ENCODE measurements around the gene TXNRD2. TPM values are rescaled to one million over a fixed set of nuclear protein-coding genes. Genes with fewer than 3 reads are reported as not detected.

Gene TXNRD2
- total RNA-seq, 1 donor from 2014 or later, result 0.19 TPM

GRCh38 chr22:19948057-19948760 is 6.6 kb upstream of the TXNRD2 start:
- H3F3A ChIP-seq (ENCODE audit: low read depth), result peaks cover 6% of the 10 kb centered on the region
- Mint-ChIP-seq H3K36me3 (peaks cover 2% of the 10 kb centered on the region), H3K27me3 (ENCODE audit: insufficient read depth, low read depth) (peaks cover 5% of the 10 kb centered on the region), H3K4me1 (peaks cover 26% of the 10 kb centered on the region), H3K27ac (no peak overlapping the region), H3K9me3 (peaks cover 2% of the 10 kb centered on the region), H3K4me3 (no peak overlapping the region)
- no peak for DNase-seq (ENCODE audit: low spot score)
- no peaks in the 10 kb centered on the region for H3K79me2 ChIP-seq (ENCODE audit: low read depth)
- peaks cover 8% of the 10 kb centered on the region for H3K27me3 ChIP-seq
- no peak for TF ChIP-seq EZH2phosphoT487 (IDR thresholded peaks at IDR 0.05)
- no peak for TF ChIP-seq CTCF (IDR thresholded peaks at IDR 0.05)
- TF ChIP-seq EZH2 (IDR thresholded peaks at IDR 0.05), result no peak
- no peak overlapping the region for H3K27ac ChIP-seq
- H3K4me2 ChIP-seq, result no peak overlapping the region
- no peak overlapping the region for H3K9ac ChIP-seq
- no peaks in the 10 kb centered on the region for H4K20me1 ChIP-seq (ENCODE audit: low read depth)
- no peaks in the 10 kb centered on the region for H3K36me3 ChIP-seq
- no peak overlapping the region for H3K4me3 ChIP-seq
- H3K4me1 ChIP-seq, result peaks cover 3% of the 10 kb centered on the region
- H2AFZ ChIP-seq (replicated peaks), result no peak overlapping the region
- H3K9me3 ChIP-seq (ENCODE audit: low read depth), result no peaks in the 10 kb centered on the region

GRCh38 chr22:19943082-19944026 is 1.7 kb upstream of the TXNRD2 start:
- Histone ChIP-seq H3K27ac (no peak overlapping the region), H3K4me1 (peaks cover 12% of the 10 kb centered on the region), H3F3A (ENCODE audit: low read depth) (peaks cover 6% of the 10 kb centered on the region), H3K4me3 (no peak overlapping the region), H3K36me3 (no peaks in the 10 kb centered on the region), H2AFZ (replicated peaks) (no peak overlapping the region), H3K4me2 (peak overlapping the region; percentile 19), H4K20me1 (ENCODE audit: low read depth) (no peaks in the 10 kb centered on the region), H3K9me3 (ENCODE audit: low read depth) (no peaks in the 10 kb centered on the region), H3K79me2 (ENCODE audit: low read depth) (no peaks in the 10 kb centered on the region), H3K9ac (no peak overlapping the region), H3K27me3 (peaks cover 8% of the 10 kb centered on the region)
- TF ChIP-seq EZH2 (IDR thresholded peaks at IDR 0.05), result no peak
- no peak for TF ChIP-seq EZH2phosphoT487 (IDR thresholded peaks at IDR 0.05)
- no peak for TF ChIP-seq CTCF (IDR thresholded peaks at IDR 0.05)
- Mint-ChIP-seq H3K36me3 (peaks cover 2% of the 10 kb centered on the region), H3K27ac (peak overlapping the region; percentile 99), H3K9me3 (peaks cover 7% of the 10 kb centered on the region), H3K27me3 (ENCODE audit: insufficient read depth, low read depth) (peaks cover 12% of the 10 kb centered on the region), H3K4me3 (peak overlapping the region; percentile 81), H3K4me1 (peaks cover 28% of the 10 kb centered on the region)
- DNase-seq (ENCODE audit: low spot score), result peak; percentile 40

GRCh38 chr22:19942157-19943081 is 801 bp upstream of the TXNRD2 start:
- peak overlapping the region; percentile 81 for H3K4me3 Mint-ChIP-seq
- no peaks in the 10 kb centered on the region for H3K9me3 ChIP-seq (ENCODE audit: low read depth)
- H3K27me3 Mint-ChIP-seq (ENCODE audit: insufficient read depth, low read depth), result peaks cover 14% of the 10 kb centered on the region
- H3K36me3 Mint-ChIP-seq, result peaks cover 2% of the 10 kb centered on the region
- no peak overlapping the region for H3K27ac ChIP-seq
- H3K9me3 Mint-ChIP-seq, result peaks cover 7% of the 10 kb centered on the region
- TF ChIP-seq EZH2phosphoT487 (IDR thresholded peaks at IDR 0.05) (no peak), CTCF (IDR thresholded peaks at IDR 0.05) (no peak), EZH2 (IDR thresholded peaks at IDR 0.05) (no peak)
- peak overlapping the region; percentile 99 for H3K27ac Mint-ChIP-seq
- H3K9ac ChIP-seq, result no peak overlapping the region
- no peak overlapping the region for H2AFZ ChIP-seq (replicated peaks)
- peaks cover 27% of the 10 kb centered on the region for H3K4me1 Mint-ChIP-seq
- H3K4me3 ChIP-seq, result no peak overlapping the region
- peaks cover 5% of the 10 kb centered on the region for H3K27me3 ChIP-seq
- peak overlapping the region; percentile 19 for H3K4me2 ChIP-seq
- H4K20me1 ChIP-seq (ENCODE audit: low read depth), result no peaks in the 10 kb centered on the region
- DNase-seq (ENCODE audit: low spot score), result no peak
- peaks cover 12% of the 10 kb centered on the region for H3K4me1 ChIP-seq
- H3K79me2 ChIP-seq (ENCODE audit: low read depth), result no peaks in the 10 kb centered on the region
- H3K36me3 ChIP-seq, result no peaks in the 10 kb centered on the region
- peaks cover 6% of the 10 kb centered on the region for H3F3A ChIP-seq (ENCODE audit: low read depth)
